Effector memory CD8-positive, alpha-beta T cell (primary cell): ENCODE measurements around the gene FOXD4L6.
"Not testable (repeated sequence)": the region's sequence is repeated elsewhere in the genome, so short reads cannot be mapped to it uniquely, and the experiment has no call there.

Source experiments
- ATAC-seq: fragments of 150-1000 bp; cut with Tn5 transposase; replicated peaks from 2 replicates; pipeline ENCODE4 v1.10.0; 2021; ENCODE audit warnings: mild to moderate bottlenecking, moderate library complexity
- DNase-seq, 3 experiments: peaks; one replicate each; pipeline ENCODE4 v3.0.0; 2021
- H3K27ac Mint-ChIP-seq, 2 donors: one replicate each; pipeline ENCODE4 v1.8.0; 2022; ENCODE audit warnings: mild to moderate bottlenecking in 2 of 2, mixed read lengths in 2 of 2, moderate library complexity in 2 of 2
- H3K27me3 Mint-ChIP-seq, 2 donors: one replicate each; pipeline ENCODE4 v1.8.0; 2022; ENCODE audit warnings: mixed read lengths in 2 of 2
- H3K36me3 Mint-ChIP-seq: one replicate; pipeline ENCODE4 v1.8.0; 2022; ENCODE audit warnings: mild to moderate bottlenecking, moderate library complexity, mixed read lengths; ENCODE audit not compliant: insufficient read depth
- H3K4me1 Mint-ChIP-seq, 2 donors: one replicate each; pipeline ENCODE4 v1.8.0; 2022; ENCODE audit warnings: low read depth in 2 of 2, mixed read lengths in 2 of 2
- H3K4me3 Mint-ChIP-seq, 2 donors: one replicate each; pipeline ENCODE4 v1.8.0; 2022; ENCODE audit warnings: mild to moderate bottlenecking in 2 of 2, mixed read lengths in 2 of 2, moderate library complexity in 2 of 2
- H3K9me3 Mint-ChIP-seq, 2 donors: one replicate each; pipeline ENCODE4 v1.8.0; 2022; ENCODE audit warnings: mixed read lengths in 2 of 2

The FOXD4L6 gene

GRCh38 chr9:41088450-41089059, 39.9 kb downstream of the FOXD4L6 start:
- H3K27me3 Mint-ChIP-seq, result peaks cover 22 to 41% of the 10 kb centered on the region in 2 donors
- ATAC-seq, result peak; percentile 90
- H3K36me3 Mint-ChIP-seq, H3K9me3 Mint-ChIP-seq, H3K27ac Mint-ChIP-seq, DNase-seq, H3K4me1 Mint-ChIP-seq, H3K4me3 Mint-ChIP-seq: not testable (repeated sequence)

GRCh38 chr9:41087929-41088328, 40.6 kb downstream of the FOXD4L6 start:
- ATAC-seq, H3K4me1 Mint-ChIP-seq, H3K27ac Mint-ChIP-seq, H3K9me3 Mint-ChIP-seq, H3K36me3 Mint-ChIP-seq, DNase-seq, H3K4me3 Mint-ChIP-seq: not testable (repeated sequence)
- peaks cover 24 to 38% of the 10 kb centered on the region in 2 donors for H3K27me3 Mint-ChIP-seq

- DNase-seq, H3K9me3 Mint-ChIP-seq, ATAC-seq, H3K36me3 Mint-ChIP-seq, H3K4me3 Mint-ChIP-seq, H3K27ac Mint-ChIP-seq, H3K4me1 Mint-ChIP-seq: not testable (repeated sequence)
- peaks cover 30 to 42% of the 10 kb centered on the region in 2 donors for H3K27me3 Mint-ChIP-seq
These were observed 41.2 kb downstream of the FOXD4L6 start for GRCh38 chr9:41087157-41087780.

- H3K4me3 Mint-ChIP-seq, DNase-seq, H3K9me3 Mint-ChIP-seq, H3K4me1 Mint-ChIP-seq, H3K36me3 Mint-ChIP-seq, H3K27ac Mint-ChIP-seq: not testable (repeated sequence)
- peak; percentile 16 for ATAC-seq
- peaks cover 33 to 44% of the 10 kb centered on the region in 2 donors for H3K27me3 Mint-ChIP-seq
These were observed 41.8 kb downstream of the FOXD4L6 start for GRCh38 chr9:41086685-41087084.

GRCh38 chr9:41086215-41086614, 42.3 kb downstream of the FOXD4L6 start:
- not testable (repeated sequence) for H3K9me3 Mint-ChIP-seq, DNase-seq, H3K27ac Mint-ChIP-seq, H3K4me1 Mint-ChIP-seq, H3K36me3 Mint-ChIP-seq, ATAC-seq, H3K4me3 Mint-ChIP-seq
- H3K27me3 Mint-ChIP-seq, result peaks cover 33 to 44% of the 10 kb centered on the region in 2 donors

- H3K27me3 Mint-ChIP-seq, result peaks cover 21 to 31% of the 10 kb centered on the region in 2 donors
- not testable (repeated sequence) for H3K27ac Mint-ChIP-seq, H3K9me3 Mint-ChIP-seq, H3K4me3 Mint-ChIP-seq, H3K4me1 Mint-ChIP-seq, H3K36me3 Mint-ChIP-seq, DNase-seq, ATAC-seq
These were observed 46.1 kb downstream of the FOXD4L6 start for GRCh38 chr9:41082358-41082757.

GRCh38 chr9:41079464-41079863, 49.0 kb downstream of the FOXD4L6 start:
- not testable (repeated sequence) for DNase-seq, H3K4me1 Mint-ChIP-seq, H3K27ac Mint-ChIP-seq, H3K4me3 Mint-ChIP-seq, H3K9me3 Mint-ChIP-seq, H3K36me3 Mint-ChIP-seq, ATAC-seq
- H3K27me3 Mint-ChIP-seq, result peaks cover 35 to 36% of the 10 kb centered on the region in 2 donors

GRCh38 chr9:41077586-41077985, 50.9 kb downstream of the FOXD4L6 start:
- not testable (repeated sequence) for H3K4me3 Mint-ChIP-seq, DNase-seq, H3K9me3 Mint-ChIP-seq, H3K36me3 Mint-ChIP-seq, ATAC-seq, H3K27ac Mint-ChIP-seq
- Mint-ChIP-seq H3K27me3 (peaks cover 41 to 50% of the 10 kb centered on the region in 2 donors), H3K4me1 (peaks cover 13 to 15% of the 10 kb centered on the region in 2 donors)
